Panc1 (cell line): ENCODE measurements around the gene PGM2. TPM values are rescaled to one million over a fixed set of nuclear protein-coding genes. Genes with fewer than 3 reads are reported as not detected.

ENCODE experiments used
- ATAC-seq: fragments of 200-7000 bp; cut with Tn5 transposase; 2 replicates; pipeline ENCODE4 v1.9.1; 2020; ENCODE audit warnings: mild to moderate bottlenecking, moderate library complexity
- BruUV-seq: library from RNA; stranded (reverse); fragments of 400-500 nt; replicated peaks from 2 replicates; lab custom pipeline; 2021; lab: Mats Ljungman, UMichigan
- CTCF ChIA-PET: fragments of 300-600 bp; sonication (Branson Sonifier 250); formaldehyde crosslinking; loops from one replicate; lab custom pipeline; 2022; ENCODE audit warnings: antibody characterized with exemption; lab: Charles Lee
- POLR2A ChIA-PET: fragments of 300-600 bp; sonication (Branson Sonifier 250); formaldehyde crosslinking; loops from one replicate; lab custom pipeline; 2022; ENCODE audit warnings: antibody characterized with exemption; lab: Charles Lee
- DNase-seq: peaks from one replicate; pipeline ENCODE4 v3.0.0-alpha.2; 2010; ENCODE audit warnings: low read depth, low spot score
- H3K27ac ChIP-seq: 2 replicates; pipeline ENCODE4 v1.5.1; 2011; ENCODE audit warnings: mild to moderate bottlenecking, low read length, inconsistent platforms
- H3K27me3 ChIP-seq: fragments of 200-500 bp; sonication (Bioruptor generic); 2 replicates; pipeline ENCODE4 v1.6.0; 2014; ENCODE audit warnings: low read length, inconsistent platforms; ENCODE audit not compliant: control insufficient read depth, insufficient read depth
- H3K36me3 ChIP-seq: fragments of 200-500 bp; sonication (Bioruptor generic); 2 replicates; pipeline ENCODE4 v1.5.1; 2014; ENCODE audit warnings: inconsistent platforms, mild to moderate bottlenecking, low read length, moderate library complexity; ENCODE audit not compliant: control insufficient read depth, insufficient read depth
- H3K4me1 ChIP-seq: 2 replicates; pipeline ENCODE4 v1.5.1; 2011; ENCODE audit warnings: inconsistent platforms, mild to moderate bottlenecking, low read length, moderate library complexity; ENCODE audit not compliant: control insufficient read depth, insufficient read depth
- H3K4me3 ChIP-seq, 2 experiments: 2 replicates each; pipeline ENCODE4 v1.5.1; 2011 to 2012; ENCODE audit warnings: low read depth in 2 of 2, low read length in 2 of 2, mild to moderate bottlenecking in 2 of 2, inconsistent platforms in 1 of 2, moderate library complexity in 1 of 2
- H3K9me3 ChIP-seq: fragments of 200-500 bp; sonication (Bioruptor generic); 2 replicates; pipeline ENCODE4 v1.5.1; 2014; ENCODE audit warnings: low read depth, mild to moderate bottlenecking, inconsistent platforms, low read length, moderate library complexity; ENCODE audit not compliant: control insufficient read depth, insufficient read depth
- CTCF ChIP-seq: fragments of 450-650 bp; IDR thresholded peaks from 2 replicates; pipeline ENCODE4 v1.5.1; 2017; ENCODE audit warnings: mild to moderate bottlenecking
- POLR2AphosphoS5 ChIP-seq: IDR thresholded peaks from 2 replicates; pipeline ENCODE4 v1.6.1; 2012; ENCODE audit warnings: mild to moderate bottlenecking, low read depth, low read length, moderate library complexity
- REST ChIP-seq, 2 experiments: IDR thresholded peaks; 2 replicates each; pipeline ENCODE4 v1.6.1; 2011 to 2012; ENCODE audit warnings: low read depth in 2 of 2, control low read depth in 1 of 2, low read length in 1 of 2, mild to moderate bottlenecking in 1 of 2, moderate library complexity in 1 of 2; ENCODE audit not compliant: insufficient read depth in 1 of 2
- SIN3A ChIP-seq: IDR thresholded peaks from 2 replicates; pipeline ENCODE4 v1.6.1; 2012; ENCODE audit warnings: low read depth, mild to moderate bottlenecking, low read length, moderate library complexity, borderline replicate concordance; ENCODE audit not compliant: insufficient read depth
- TCF7L2 ChIP-seq: IDR thresholded peaks from 2 replicates; pipeline ENCODE4 v1.6.1; 2011; ENCODE audit warnings: mild to moderate bottlenecking, low read depth, low read length, inconsistent platforms
- in situ Hi-C: cut with HindIII; loops from 2 replicates; pipeline ENCODE4 v1.10.0; 2016; ENCODE audit warnings: low sequenced_read_pairs, low pct_unique_long_range_greater_than_20kb
- intact Hi-C: fragments of 100-400 bp; cut with micrococcal nuclease; formaldehyde crosslinking; loops from one replicate; pipeline ENCODE4 v1.10.0; 2022; ENCODE audit not compliant: unreplicated experiment
- total RNA-seq: library from RNA; stranded (reverse); gene quantifications from one replicate; pipeline ENCODE4 v1.2.1, GENCODE V29; 2021; ENCODE audit not compliant: unreplicated experiment

Gene PGM2
- total RNA-seq, 1 experiment from 2014 or later = 15.4 TPM

GRCh38 chr4:37891260-37892159 lies 65.0 kb downstream of the PGM2 start:
- BruUV-seq = no TSS peak
- H3K4me3 ChIP-seq = peak overlapping the region; percentile 32 to 44
- TF ChIP-seq POLR2AphosphoS5 (no peak), CTCF (no peak), SIN3A (no peak), TCF7L2 (no peak), REST (IDR thresholded peaks at IDR 0.05; ENCODE audit: insufficient read depth in 1 of 2, low read depth in 2 of 2, low read length in 1 of 2) (no peak)
- no peak overlapping the region for H3K27ac ChIP-seq
- peaks cover 24% of the 10 kb centered on the region for H3K27me3 ChIP-seq
- no peaks in the 10 kb centered on the region for H3K36me3 ChIP-seq
- in situ Hi-C loops (no loop called here), intact Hi-C loops (no loop called here)
- POLR2A ChIA-PET = interaction anchor here (0.9 kb wide), 1 partner anchor 57 kb away, joined by 3 read pairs; no protein-coding TSS in a partner anchor
- no peaks in the 10 kb centered on the region for H3K4me1 ChIP-seq
- DNase-seq (no peak), ATAC-seq (peak; percentile 62)
- CTCF ChIA-PET = no interaction called here
- H3K9me3 ChIP-seq = no peaks in the 10 kb centered on the region

DNA sequence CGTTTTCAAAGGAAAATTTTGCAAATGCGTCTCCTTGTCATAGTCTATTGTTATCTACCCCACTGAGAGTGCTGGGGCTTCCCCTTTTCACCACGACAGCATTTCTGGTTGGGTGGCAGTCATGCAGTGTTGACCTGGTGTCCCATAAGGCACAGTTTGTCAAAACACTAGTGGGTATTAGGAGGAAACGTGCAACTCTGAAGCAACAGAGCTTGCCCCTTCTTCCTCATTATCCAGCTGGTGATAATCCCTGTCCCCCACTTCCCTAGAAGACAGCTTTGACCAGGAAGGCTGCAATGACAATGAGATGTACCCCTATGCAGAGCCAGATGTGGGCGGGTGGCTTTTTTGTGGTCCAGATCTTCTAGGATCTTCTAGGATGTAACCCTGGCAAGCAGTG lies 66.2 kb downstream of the PGM2 start:
- Histone ChIP-seq H3K4me1 (no peaks in the 10 kb centered on the region), H3K27ac (no peak overlapping the region), H3K36me3 (no peaks in the 10 kb centered on the region), H3K4me3 (no peak overlapping the region), H3K9me3 (no peaks in the 10 kb centered on the region), H3K27me3 (peaks cover 29% of the 10 kb centered on the region)
- DNase-seq (no peak), ATAC-seq (no peak)
- no peak for TF ChIP-seq SIN3A
- no peak for TF ChIP-seq TCF7L2
- TF ChIP-seq POLR2AphosphoS5 = no peak
- no peak for TF ChIP-seq REST (IDR thresholded peaks at IDR 0.05; ENCODE audit: insufficient read depth in 1 of 2, low read depth in 2 of 2, low read length in 1 of 2)
- TF ChIP-seq CTCF = no peak
- intact Hi-C loops (no loop called here), in situ Hi-C loops (no loop called here)
- CTCF ChIA-PET = no interaction called here
- POLR2A ChIA-PET = no interaction called here
- BruUV-seq = no TSS peak
